IPS DF 4.7 (cell line): ENCODE measurements around the gene DIAPH2.
A peak's percentile ranks its signal among the peaks of the same experiment; 100 is the strongest.

Source experiments
- DNase-seq: peaks from one replicate; pipeline ENCODE4 v3.0.0-alpha.2; 2013; ENCODE audit warnings: low spot score; ENCODE audit errors: extremely low read depth

Gene DIAPH2

GRCh38 chrX:97547877-97548578, 863.4 kb downstream of the DIAPH2 start:
- no peak for DNase-seq

DNA sequence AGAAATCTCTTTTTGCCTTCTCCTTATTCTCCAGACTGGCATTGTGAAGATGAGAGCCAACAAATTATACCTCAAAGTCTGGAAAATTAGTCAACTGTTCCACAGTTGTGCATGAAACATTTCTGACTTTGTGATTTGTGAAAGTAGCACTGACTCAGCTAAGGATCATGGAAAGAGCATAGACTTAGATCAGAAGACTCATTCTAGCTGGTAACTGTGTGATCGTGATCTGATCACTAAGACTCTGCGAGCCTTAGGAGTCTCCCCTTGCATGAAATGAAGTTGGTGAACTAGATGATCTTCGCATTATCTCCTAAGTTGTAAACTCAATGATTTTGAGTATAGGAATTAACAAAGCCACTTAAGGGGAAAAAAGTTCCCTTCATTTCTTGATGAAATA, 867.2 kb downstream of the DIAPH2 start:
- DNase-seq = no peak

- DNase-seq = no peak
These were observed 869.2 kb downstream of the DIAPH2 start for GRCh38 chrX:97553833-97554232.

DNA sequence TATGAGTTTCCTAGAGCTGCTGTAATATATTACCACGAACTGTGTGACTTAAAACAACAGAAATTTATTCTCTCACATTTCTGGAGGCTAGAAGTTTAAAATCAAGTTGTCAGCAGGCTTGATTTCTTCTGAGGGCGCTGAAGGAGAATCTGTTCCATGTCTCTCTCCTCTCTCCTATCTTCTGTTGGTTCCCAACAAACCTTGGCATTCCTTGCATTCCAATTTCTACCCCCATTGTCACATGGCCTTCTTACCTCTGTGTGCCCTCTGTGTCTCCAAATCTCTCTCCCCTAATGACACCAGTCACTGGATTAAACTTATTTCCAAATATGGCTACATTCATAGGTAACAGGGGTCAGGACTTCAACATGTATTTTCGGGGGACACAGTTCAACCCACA, 871.7 kb downstream of the DIAPH2 start:
- peak; percentile 1 for DNase-seq

DNA sequence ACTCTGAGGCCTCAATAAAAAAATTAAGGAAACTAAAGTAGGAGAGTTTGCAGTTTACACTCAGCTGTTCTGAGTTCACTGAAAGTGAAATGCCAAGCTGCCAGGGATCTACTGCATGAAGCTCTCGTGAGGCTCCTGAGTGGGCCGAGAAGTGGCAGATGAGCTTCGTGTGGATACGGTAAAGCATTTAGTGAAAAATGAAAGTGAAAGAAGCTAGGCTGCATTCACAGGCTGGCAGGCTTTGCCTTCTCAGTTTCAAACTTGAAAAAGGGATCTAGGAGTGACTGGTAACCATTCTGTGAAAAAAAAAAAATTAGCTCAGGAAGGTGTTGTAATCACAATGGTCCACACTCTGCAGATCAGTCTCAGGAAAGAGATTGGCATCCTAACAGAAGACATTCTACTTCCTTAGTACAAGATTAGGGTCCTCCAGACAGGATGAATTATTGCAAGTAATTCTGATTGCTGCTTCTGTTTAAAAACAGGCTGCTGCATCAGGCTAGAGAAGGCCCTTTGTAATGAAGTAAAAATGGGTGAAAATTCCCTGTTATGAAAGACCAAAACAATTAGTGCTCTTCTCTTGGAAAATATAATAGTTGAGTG, 879.0 kb downstream of the DIAPH2 start:
- DNase-seq = no peak

- no peak for DNase-seq
These were observed 879.9 kb downstream of the DIAPH2 start for GRCh38 chrX:97564496-97564895.

GRCh38 chrX:97587171-97587570, 902.5 kb downstream of the DIAPH2 start:
- DNase-seq = no peak

DNA sequence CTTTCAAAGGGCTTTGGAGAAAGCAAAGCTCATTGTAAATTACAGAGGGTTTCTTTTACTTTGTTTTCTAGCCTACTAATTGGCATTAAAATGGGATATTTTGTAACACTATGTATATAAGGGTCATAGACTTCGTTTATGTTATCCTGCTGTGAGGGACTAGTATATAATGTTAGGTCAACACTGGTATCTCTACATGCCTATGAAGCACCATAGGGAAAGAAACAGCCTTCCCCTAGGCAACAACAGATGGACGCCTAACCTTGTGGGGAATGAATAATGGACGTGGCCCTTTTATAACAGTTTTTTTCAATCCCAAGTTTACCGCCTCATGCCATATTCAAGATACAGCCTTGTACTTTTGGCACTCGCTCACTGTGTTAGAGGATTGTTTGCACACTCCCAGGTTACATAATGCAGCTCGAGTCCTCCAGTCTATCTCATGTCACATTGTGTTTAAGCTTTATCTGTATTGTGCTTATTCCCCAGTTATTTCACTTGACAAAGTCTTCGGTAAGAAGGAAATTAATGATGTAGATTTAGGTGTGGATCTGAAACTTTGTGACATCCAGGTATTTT, 910.1 kb downstream of the DIAPH2 start:
- no peak for DNase-seq

DNA sequence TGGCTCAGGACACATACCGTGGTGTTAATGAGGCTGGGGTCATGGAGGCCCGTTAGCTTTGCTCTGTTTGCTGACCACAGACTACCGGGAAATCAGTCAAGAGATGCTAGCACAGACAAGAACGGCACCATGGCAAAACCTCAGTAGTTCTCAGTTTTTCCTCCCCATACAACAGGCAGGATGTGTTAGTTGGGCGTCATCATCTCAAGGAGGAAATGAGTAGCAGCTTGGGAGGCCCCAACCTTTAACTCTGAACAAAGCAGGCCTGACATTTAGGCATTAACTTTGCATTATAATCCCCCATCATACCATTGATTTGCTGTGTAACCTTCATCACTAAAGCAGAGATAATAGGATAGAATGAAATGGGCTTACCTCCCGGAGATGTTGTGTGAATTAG, 913.3 kb downstream of the DIAPH2 start:
- peak; percentile 2 for DNase-seq

- DNase-seq = no peak
These were observed 918.0 kb downstream of the DIAPH2 start for GRCh38 chrX:97602465-97603258.

DNA sequence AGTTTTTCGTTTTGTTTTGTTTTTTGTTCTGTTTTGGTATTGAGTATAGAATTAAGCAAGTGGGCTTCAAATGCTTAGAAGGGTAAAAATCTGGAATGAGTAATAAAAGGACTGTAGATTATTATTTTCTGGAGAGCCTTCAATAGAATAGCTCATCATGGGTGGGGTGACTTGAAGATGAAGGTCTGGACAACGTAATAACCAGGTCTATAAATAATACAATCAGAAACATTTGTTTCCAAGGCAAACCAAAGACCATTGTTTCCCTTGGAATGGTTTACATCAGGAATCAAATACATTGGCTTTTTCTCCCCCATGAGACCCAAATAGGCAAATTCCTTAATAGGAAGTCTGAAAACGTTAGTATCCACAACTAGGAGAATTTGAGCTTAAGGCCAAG, 920.6 kb downstream of the DIAPH2 start:
- DNase-seq = no peak

DNA sequence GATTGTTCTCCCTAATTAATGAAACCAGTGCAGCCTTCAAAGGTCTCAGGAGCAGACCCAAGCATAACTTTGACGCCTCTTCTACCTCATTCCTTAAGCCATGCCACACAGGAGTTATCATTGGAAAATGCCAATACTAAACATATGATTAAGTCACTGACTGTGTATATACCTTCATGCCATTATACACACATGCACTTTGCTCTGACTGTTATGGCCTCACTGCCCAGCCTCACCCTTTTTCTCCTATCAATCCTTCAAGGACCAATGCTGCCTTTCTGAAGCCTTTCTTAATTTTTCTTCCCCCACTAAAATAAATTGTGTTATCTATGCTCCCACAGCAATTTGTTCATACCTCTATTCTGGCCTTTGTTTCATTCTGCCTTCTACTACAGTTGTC, 924.7 kb downstream of the DIAPH2 start:
- no peak for DNase-seq

DNA sequence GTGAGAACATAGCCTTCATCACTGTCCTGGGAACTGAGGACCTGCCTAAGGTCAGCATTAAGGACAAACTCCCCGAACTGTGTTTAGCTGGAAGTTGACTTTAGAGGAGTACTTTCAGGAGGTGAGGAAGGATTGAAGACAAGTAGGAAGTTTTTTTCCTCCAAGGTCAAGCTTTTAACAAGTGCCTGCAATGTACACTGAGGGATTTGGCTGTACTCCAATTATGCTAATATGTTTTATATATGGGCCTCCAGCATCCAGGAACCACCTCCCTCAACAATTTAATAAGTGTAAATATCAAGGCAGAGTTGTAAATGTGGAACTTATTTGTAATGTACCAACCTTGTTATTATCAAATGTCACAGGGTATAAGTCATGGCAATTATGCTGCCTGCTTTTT, 925.3 kb downstream of the DIAPH2 start:
- no peak for DNase-seq

DNA sequence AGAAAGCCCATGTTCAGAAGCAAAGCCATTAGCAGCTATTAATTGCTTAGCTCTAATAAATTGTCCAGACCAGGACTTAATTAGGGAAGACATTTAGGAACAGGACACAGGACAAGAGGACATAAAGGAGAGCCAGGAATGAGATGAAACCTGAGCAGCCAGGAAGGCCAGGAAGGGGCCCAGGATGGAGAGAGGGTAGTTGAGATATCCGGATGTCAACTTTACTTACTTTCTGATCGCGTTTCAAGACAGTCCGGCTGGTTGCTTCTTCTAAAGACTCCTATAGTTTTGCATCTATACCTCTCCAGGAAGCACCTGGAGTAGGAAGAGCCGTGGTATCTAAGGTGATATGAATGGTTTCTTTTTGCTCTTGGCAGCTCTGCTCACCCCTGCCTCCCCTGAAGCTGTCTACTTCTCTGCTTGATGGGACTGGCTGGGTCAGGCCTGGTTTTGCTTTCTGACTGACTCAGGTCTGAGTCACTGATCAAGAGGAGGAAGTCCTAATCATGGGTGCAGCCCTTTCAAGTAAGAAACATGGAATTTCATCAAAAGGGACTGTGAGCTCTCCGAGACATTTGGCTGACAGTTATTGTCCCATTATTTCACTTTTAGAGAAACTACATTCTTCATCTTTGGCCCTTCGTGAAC, 932.4 kb downstream of the DIAPH2 start:
- DNase-seq = no peak

DNA sequence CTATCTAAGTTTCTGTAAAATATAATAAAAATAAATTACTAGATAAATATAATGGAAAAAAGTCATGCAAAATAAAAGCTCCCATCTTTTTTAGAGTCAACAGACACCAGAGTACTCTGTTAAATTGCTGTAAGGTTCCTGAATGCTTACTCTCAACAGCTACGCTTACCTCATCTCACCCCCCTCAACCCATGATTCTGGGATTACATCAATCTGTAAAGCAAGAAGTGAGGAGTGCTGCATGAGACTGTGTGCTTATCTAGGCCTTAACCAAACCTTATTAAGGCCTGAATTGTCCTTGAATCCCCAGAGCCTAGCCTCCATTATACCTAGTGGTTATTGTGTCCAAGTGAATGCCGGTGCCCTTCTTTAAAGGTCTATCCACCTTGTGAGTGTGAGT, 934.9 kb downstream of the DIAPH2 start:
- no peak for DNase-seq

- DNase-seq = no peak
These were observed 937.5 kb downstream of the DIAPH2 start for GRCh38 chrX:97622111-97622510.

DNA sequence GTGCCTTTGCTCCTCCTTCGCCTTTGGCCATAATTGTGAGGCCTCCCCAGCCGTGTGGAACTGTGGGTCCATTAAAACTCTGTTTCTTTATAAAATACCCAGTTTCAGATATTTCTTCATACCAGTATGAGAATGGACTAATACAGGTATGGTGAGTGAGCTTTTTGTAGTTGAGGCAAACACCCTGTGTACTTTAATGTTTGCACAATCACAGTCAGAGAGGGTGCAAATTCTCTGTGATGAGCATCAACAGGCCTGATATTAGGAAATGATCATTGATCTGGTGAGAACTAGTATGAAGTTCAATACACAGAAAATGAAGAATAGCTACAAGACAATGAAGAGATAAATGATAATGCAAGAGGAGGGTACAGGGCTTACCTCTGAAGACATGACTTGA, 943.7 kb downstream of the DIAPH2 start:
- no peak for DNase-seq

GRCh38 chrX:97628807-97629596, 944.4 kb downstream of the DIAPH2 start:
- DNase-seq = no peak

DNA sequence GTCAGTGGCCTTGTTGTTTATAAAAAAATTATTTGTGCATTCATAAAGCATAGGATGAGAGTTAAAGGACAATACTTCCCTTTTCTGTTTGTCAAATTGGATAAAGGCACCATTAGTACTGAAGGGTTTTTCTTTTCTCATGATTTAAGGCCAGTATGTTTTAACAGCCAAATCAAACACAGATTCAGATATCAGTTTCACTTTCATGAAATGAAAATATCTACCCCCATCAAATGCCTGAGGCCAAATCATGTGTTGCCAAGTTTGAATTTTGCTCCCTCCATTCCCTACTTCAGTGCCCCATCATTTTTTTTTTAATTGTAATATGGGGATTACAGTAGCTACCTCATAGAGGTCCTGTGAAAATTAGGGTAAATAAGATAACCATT, 944.9 kb downstream of the DIAPH2 start:
- no peak for DNase-seq

DNA sequence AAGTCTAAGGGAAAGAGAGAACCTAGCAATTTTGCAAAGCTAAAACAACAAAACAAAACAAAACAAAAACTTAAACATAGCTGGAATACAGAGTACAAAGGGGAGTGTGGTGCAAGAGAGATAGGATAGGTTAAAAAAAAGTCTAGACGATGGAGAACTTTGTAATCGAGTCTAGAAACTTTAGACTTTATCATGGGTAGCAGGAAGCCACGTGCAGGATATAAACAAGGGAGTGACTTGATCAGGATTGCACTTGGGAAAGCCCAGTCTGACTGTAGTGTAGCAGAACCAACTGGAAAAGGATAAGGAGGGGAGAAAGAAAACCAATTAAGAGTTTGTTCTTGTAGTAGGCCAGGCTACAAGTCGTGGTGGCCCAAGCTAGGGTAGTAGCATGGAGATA, 949.2 kb downstream of the DIAPH2 start:
- DNase-seq = no peak
